GM21737 (cell line): Measurements from ENCODE around the gene BANP.
"Not testable (repeated sequence)": the region's sequence is repeated elsewhere in the genome, so short reads cannot be mapped to it uniquely, and the experiment has no call there.

ENCODE experiments used
- ATAC-seq: cut with Tn5 transposase; IDR thresholded peaks from one replicate; pipeline ENCODE4 v1.9.1; 2021; ENCODE audit warnings: mild to moderate bottlenecking, moderate library complexity; ENCODE audit not compliant: unreplicated experiment

Gene BANP

GRCh38 chr16:88094253-88094575 lies 143.0 kb downstream of the BANP start:
- ATAC-seq = not testable (repeated sequence)

- not testable (repeated sequence) for ATAC-seq
These were observed 143.7 kb downstream of the BANP start for GRCh38 chr16:88094900-88095299.

GRCh38 chr16:88096659-88097058 lies 145.4 kb downstream of the BANP start:
- not testable (repeated sequence) for ATAC-seq

- ATAC-seq = not testable (repeated sequence)
These were observed 147.7 kb downstream of the BANP start for GRCh38 chr16:88098731-88099562.

GRCh38 chr16:88099563-88099890 lies 148.3 kb downstream of the BANP start:
- no peak for ATAC-seq

- not testable (repeated sequence) for ATAC-seq
These were observed 148.7 kb downstream of the BANP start for GRCh38 chr16:88099956-88100355.

GRCh38 chr16:88100801-88101622 lies 149.8 kb downstream of the BANP start:
- ATAC-seq = not testable (repeated sequence)

- not testable (repeated sequence) for ATAC-seq
These were observed 150.4 kb downstream of the BANP start for GRCh38 chr16:88101623-88102105.

GRCh38 chr16:88102597-88102996 lies 151.4 kb downstream of the BANP start:
- ATAC-seq = no peak

- ATAC-seq = no peak
These were observed 151.8 kb downstream of the BANP start for GRCh38 chr16:88103011-88103410.

- ATAC-seq = no peak
These were observed 152.5 kb downstream of the BANP start for GRCh38 chr16:88103581-88104188.

- not testable (repeated sequence) for ATAC-seq
These were observed 153.1 kb downstream of the BANP start for GRCh38 chr16:88104363-88104762.

GRCh38 chr16:88105574-88106140 lies 154.4 kb downstream of the BANP start:
- ATAC-seq = not testable (repeated sequence)

- not testable (repeated sequence) for ATAC-seq
These were observed 155.3 kb downstream of the BANP start for GRCh38 chr16:88106566-88106965.

- ATAC-seq = no peak
These were observed 157.5 kb downstream of the BANP start for GRCh38 chr16:88108762-88109161.

GRCh38 chr16:88109726-88110621 lies 158.7 kb downstream of the BANP start:
- ATAC-seq = not testable (repeated sequence)

- not testable (repeated sequence) for ATAC-seq
These were observed 159.8 kb downstream of the BANP start for GRCh38 chr16:88110875-88111494.

- ATAC-seq = not testable (repeated sequence)
These were observed 160.7 kb downstream of the BANP start for GRCh38 chr16:88111976-88112375.

- no peak for ATAC-seq
These were observed 162.4 kb downstream of the BANP start for GRCh38 chr16:88113545-88114045.
